ENCODE data around the gene NSD2. TPM values are rescaled to one million over a fixed set of nuclear protein-coding genes. Genes with fewer than 3 reads are reported as not detected.

Gene NSD2
- total RNA-seq, 4 donors from 2014 or later = 30.9 to 63.7 (median 40.3) TPM

DNA sequence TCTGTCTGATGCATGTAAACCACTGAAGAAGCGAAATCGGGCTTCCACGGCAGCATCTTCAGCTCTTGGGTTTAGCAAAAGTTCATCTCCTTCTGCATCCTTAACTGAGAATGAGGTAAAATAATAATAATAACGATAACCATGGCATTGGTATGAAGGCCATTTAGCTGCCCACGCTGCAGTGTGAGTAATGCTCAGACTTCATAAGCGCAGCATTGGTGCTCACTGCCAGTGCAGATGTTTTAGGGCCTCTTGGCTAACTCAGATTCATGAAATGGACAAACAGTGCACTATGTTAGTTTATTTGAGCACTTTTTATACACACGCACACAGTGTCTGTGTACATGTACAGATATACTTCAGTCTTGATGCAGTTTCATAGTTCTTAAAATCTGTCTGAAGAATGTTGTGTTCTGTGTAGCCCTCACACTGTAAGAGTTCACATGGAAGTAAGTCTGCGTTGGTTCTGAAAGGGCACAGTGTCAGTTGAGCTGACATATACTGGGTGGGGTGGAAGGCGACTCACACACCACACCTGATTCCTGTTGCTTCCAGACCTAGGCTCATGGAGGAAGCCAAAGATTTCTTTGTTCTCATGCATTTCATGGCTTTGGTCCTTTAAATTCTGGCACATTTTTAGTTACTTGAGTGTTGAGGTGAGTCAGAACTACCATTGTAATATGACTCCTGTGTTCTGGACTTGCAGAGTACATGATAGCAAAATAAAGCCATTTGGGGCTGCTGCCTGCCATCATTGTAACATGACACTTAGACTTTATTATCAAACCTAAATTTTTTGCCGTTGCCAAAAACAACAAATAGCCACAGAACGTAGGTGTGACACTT, 68.7 kb downstream of the NSD2 start:
- H3K36me3 ChIP-seq = peaks cover 0 to 20% of the 10 kb centered on the region in 2 donors
- no peak for DNase-seq
- H3K4me1 ChIP-seq = peaks cover 6 to 12% of the 10 kb centered on the region in 2 donors
- no peak overlapping the region for H3K4me3 ChIP-seq (replicated peaks in 1 of 3)
- TF ChIP-seq CTCF (IDR thresholded peaks at IDR 0.05) = no peak
- TF ChIP-seq POLR2A (IDR thresholded peaks at IDR 0.05) = no peak
- H3K9me3 ChIP-seq = no peaks in the 10 kb centered on the region
- 83 to 90% methylated on average over 11 of the region's 11 CpGs for WGBS, 2 donors
- H3K27ac ChIP-seq = no peak overlapping the region
- intact Hi-C loops (cut with DNase I) = no loop called here
- no peaks in the 10 kb centered on the region for H3K27me3 ChIP-seq

DNA sequence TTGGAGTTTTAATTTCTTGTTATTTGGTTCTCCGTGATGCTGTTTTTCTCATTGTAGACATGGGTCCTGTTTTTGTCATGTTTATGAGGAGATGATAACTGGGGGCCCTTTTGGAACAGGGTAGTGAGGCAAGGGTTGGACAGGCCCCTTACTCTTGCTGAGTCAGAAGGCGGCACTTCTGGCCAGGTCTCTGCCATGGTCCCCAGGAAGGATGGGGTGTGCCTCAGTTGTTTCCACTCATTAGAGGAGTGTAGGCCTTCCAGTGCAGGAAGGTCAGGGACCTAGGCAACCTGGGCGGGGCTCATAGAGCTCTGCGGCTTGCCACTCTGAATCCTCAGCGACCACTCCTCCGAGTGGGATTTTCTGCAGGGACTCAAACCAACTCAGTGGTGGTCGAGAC, 69.4 kb downstream of the NSD2 start:
- Histone ChIP-seq H3K27ac (no peak overlapping the region), H3K4me3 (replicated peaks in 1 of 3) (no peak overlapping the region), H3K27me3 (no peaks in the 10 kb centered on the region), H3K9me3 (no peaks in the 10 kb centered on the region), H3K4me1 (peaks cover 6 to 12% of the 10 kb centered on the region in 2 donors), H3K36me3 (peaks cover 0 to 14% of the 10 kb centered on the region in 2 donors)
- intact Hi-C loops (cut with DNase I) = no loop called here
- WGBS, 2 donors = 93 to 99% methylated on average over 7 of the region's 7 CpGs
- no peak for TF ChIP-seq CTCF (IDR thresholded peaks at IDR 0.05)
- TF ChIP-seq POLR2A (IDR thresholded peaks at IDR 0.05) = no peak
- no peak for DNase-seq

GRCh38 chr4:1943928-1944327, 72.7 kb downstream of the NSD2 start:
- H3K4me1 ChIP-seq = peaks cover 1 to 12% of the 10 kb centered on the region in 2 donors
- no peak for DNase-seq

GRCh38 chr4:1945124-1945895, 74.1 kb downstream of the NSD2 start:
- Histone ChIP-seq H3K4me1 (peaks cover 0 to 5% of the 10 kb centered on the region in 2 donors), H3K4me3 (replicated peaks in 1 of 3) (no peak overlapping the region), H3K9me3 (no peaks in the 10 kb centered on the region), H3K27ac (no peak overlapping the region), H3K27me3 (no peaks in the 10 kb centered on the region), H3K36me3 (peaks cover 0 to 9% of the 10 kb centered on the region in 2 donors)
- intact Hi-C loops (cut with DNase I) = no loop called here
- no peak for DNase-seq
- no peak for TF ChIP-seq CTCF (IDR thresholded peaks at IDR 0.05)
- no peak for TF ChIP-seq POLR2A (IDR thresholded peaks at IDR 0.05)
- WGBS, 2 donors = 71 to 77% methylated on average over 11 of the region's 11 CpGs

More at GRCh38 chr4:1943928-1944327, 72.7 kb downstream of the NSD2 start:
- Histone ChIP-seq H3K4me3 (replicated peaks in 1 of 3) (no peak overlapping the region), H3K27me3 (no peaks in the 10 kb centered on the region), H3K27ac (no peak overlapping the region), H3K36me3 (peaks cover 0 to 9% of the 10 kb centered on the region in 2 donors), H3K9me3 (no peaks in the 10 kb centered on the region)
- intact Hi-C loops (cut with DNase I) = no loop called here
- TF ChIP-seq CTCF (IDR thresholded peaks at IDR 0.05) = no peak
- no peak for TF ChIP-seq POLR2A (IDR thresholded peaks at IDR 0.05)
- 96% methylated on average over 7 of the region's 7 CpGs for WGBS, 2 donors

- Histone ChIP-seq H3K36me3 (peaks cover 0 to 9% of the 10 kb centered on the region in 2 donors), H3K4me3 (replicated peaks in 1 of 3) (no peak overlapping the region), H3K27me3 (no peaks in the 10 kb centered on the region), H3K4me1 (no peaks in the 10 kb centered on the region), H3K27ac (no peak overlapping the region), H3K9me3 (no peaks in the 10 kb centered on the region)
- no peak for DNase-seq
- TF ChIP-seq CTCF (IDR thresholded peaks at IDR 0.05) (no peak), POLR2A (IDR thresholded peaks at IDR 0.05) (no peak)
- 97 to 99% methylated on average over 1 of the region's 1 CpG for WGBS, 2 donors
- intact Hi-C loops (cut with DNase I) = no loop called here
Measured at GRCh38 chr4:1945912-1946311, 74.7 kb downstream of the NSD2 start.
